GM19193 (cell line): ENCODE results near the gene DBNDD2.

Experiments
- POLR2A ChIP-seq: IDR thresholded peaks from 4 replicates; pipeline ENCODE4 v1.6.1; 2011; ENCODE audit not compliant: insufficient read depth, insufficient read length; ENCODE audit errors: extremely low read depth

DBNDD2 gene

GRCh38 chr20:45372646-45373352 lies 35.3 kb upstream of the DBNDD2 start:
- TF ChIP-seq POLR2A: no peak

- TF ChIP-seq POLR2A: no peak
Measured at GRCh38 chr20:45373353-45374100, 34.6 kb upstream of the DBNDD2 start.

- TF ChIP-seq POLR2A: no peak
Measured at GRCh38 chr20:45374101-45374467, 34.0 kb upstream of the DBNDD2 start.

GRCh38 chr20:45374966-45375365 lies 33.1 kb upstream of the DBNDD2 start:
- TF ChIP-seq POLR2A: no peak

GRCh38 chr20:45377269-45377668 lies 30.8 kb upstream of the DBNDD2 start:
- TF ChIP-seq POLR2A: no peak

- TF ChIP-seq POLR2A: no peak
Measured at GRCh38 chr20:45378191-45378590, 29.9 kb upstream of the DBNDD2 start, which contains the start of gene TP53TG5. TSS of gene TP53TG5 (minus strand) at chr20:45378325. CDS start at chr20:45378236, 89 bp downstream.

GRCh38 chr20:45387274-45387673 lies 20.8 kb upstream of the DBNDD2 start:
- TF ChIP-seq POLR2A: no peak

- TF ChIP-seq POLR2A: no peak
Measured at GRCh38 chr20:45390931-45391330, 17.2 kb upstream of the DBNDD2 start.

- TF ChIP-seq POLR2A: no peak
Measured at GRCh38 chr20:45391559-45391958, 16.5 kb upstream of the DBNDD2 start.

GRCh38 chr20:45392733-45393132 lies 15.4 kb upstream of the DBNDD2 start:
- no peak for TF ChIP-seq POLR2A

- no peak for TF ChIP-seq POLR2A
Measured at GRCh38 chr20:45394221-45395113, 13.6 kb upstream of the DBNDD2 start.

- no peak for TF ChIP-seq POLR2A
Measured at GRCh38 chr20:45395114-45395415, 13.0 kb upstream of the DBNDD2 start.

GRCh38 chr20:45399018-45399417 lies 9.1 kb upstream of the DBNDD2 start:
- TF ChIP-seq POLR2A: no peak

- no peak for TF ChIP-seq POLR2A
Measured at GRCh38 chr20:45400346-45401031, 7.6 kb upstream of the DBNDD2 start.

GRCh38 chr20:45402946-45403345 lies 5.1 kb upstream of the DBNDD2 start:
- no peak for TF ChIP-seq POLR2A
